Measurements from ENCODE around the gene CARS1. TPM values are rescaled to one million over a fixed set of nuclear protein-coding genes. Genes with fewer than 3 reads are reported as not detected.

CARS1 gene
- total RNA-seq, 1 experiment from 2014 or later: 67.6 TPM

DNA sequence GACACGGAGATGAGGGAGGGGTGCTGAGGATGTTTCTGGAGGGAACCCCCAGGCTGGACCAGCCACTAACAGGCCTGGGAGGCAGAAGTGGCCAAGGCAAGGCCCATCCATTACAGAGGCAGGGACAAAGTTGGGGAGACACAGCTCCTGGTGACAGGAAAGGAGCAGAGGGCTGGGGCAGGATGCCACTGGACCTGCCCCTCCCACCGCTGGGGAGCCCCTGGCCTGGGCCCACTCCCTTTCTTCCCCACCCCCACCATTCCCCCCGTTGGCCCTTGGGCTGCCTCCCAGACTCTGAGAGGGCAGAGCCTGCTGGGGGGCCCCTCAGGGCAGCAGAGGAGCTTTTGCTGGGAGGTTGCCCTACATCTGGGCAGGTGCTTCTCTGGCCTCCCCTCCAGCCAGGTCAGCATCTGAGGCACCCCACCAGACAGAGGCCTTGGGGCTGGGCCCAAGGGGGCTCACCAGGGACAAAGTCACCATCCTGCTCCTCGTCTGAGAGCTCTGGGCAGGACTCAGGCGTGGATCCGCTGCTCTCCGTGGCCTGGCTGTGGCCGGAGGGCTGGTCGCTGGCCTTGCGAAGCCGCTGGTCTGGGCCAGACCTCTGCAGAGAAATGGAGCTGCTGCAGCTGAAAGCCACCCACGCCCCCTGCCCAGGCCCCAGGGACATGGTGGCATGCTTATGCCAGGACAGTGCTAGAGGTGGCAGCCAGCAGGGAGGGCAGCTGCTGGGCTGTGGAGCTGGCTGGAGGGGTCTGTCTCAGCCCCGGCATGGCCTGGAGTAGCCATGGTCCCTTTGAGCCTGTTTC is 33.1 kb upstream of the CARS1 start:
- H3K9me3 Mint-ChIP-seq (ENCODE audit: low read depth, unreplicated experiment): no peaks in the 10 kb centered on the region
- TF ChIP-seq, protein P1, sequence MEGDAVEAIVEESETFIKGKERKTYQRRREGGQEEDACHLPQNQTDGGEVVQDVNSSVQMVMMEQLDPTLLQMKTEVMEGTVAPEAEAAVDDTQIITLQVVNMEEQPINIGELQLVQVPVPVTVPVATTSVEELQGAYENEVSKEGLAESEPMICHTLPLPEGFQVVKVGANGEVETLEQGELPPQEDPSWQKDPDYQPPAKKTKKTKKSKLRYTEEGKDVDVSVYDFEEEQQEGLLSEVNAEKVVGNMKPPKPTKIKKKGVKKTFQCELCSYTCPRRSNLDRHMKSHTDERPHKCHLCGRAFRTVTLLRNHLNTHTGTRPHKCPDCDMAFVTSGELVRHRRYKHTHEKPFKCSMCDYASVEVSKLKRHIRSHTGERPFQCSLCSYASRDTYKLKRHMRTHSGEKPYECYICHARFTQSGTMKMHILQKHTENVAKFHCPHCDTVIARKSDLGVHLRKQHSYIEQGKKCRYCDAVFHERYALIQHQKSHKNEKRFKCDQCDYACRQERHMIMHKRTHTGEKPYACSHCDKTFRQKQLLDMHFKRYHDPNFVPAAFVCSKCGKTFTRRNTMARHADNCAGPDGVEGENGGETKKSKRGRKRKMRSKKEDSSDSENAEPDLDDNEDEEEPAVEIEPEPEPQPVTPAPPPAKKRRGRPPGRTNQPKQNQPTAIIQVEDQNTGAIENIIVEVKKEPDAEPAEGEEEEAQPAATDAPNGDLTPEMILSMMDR (IDR thresholded peaks at IDR 0.05; ENCODE audit: unreplicated experiment): no peak
- no peak for DNase-seq
- peaks cover 4% of the 10 kb centered on the region for H3K36me3 Mint-ChIP-seq (ENCODE audit: insufficient read depth, unreplicated experiment)
- intact Hi-C loops (cut with micrococcal nuclease; ENCODE audit: unreplicated experiment): loop anchor here (2.0 kb wide), 1 partner anchor 53 kb away; no protein-coding TSS in a partner anchor
- H3K4me1 Mint-ChIP-seq (ENCODE audit: low read depth, unreplicated experiment): peaks cover 21% of the 10 kb centered on the region
- H3K27ac Mint-ChIP-seq (ENCODE audit: unreplicated experiment): no peak overlapping the region
- peaks cover 9% of the 10 kb centered on the region for H3K27me3 Mint-ChIP-seq (ENCODE audit: unreplicated experiment)
- BruUV-seq (replicated peaks): no TSS peak
- H3K4me3 Mint-ChIP-seq (ENCODE audit: low read depth, unreplicated experiment): no peak overlapping the region
- CTCF ChIA-PET: interaction anchor here (0.6 to 2.3 kb wide), 5 partner anchors 13 to 69 kb away, joined by 3 to 15 read pairs (median 4); partner anchors contain the start of gene CARS1

DNA sequence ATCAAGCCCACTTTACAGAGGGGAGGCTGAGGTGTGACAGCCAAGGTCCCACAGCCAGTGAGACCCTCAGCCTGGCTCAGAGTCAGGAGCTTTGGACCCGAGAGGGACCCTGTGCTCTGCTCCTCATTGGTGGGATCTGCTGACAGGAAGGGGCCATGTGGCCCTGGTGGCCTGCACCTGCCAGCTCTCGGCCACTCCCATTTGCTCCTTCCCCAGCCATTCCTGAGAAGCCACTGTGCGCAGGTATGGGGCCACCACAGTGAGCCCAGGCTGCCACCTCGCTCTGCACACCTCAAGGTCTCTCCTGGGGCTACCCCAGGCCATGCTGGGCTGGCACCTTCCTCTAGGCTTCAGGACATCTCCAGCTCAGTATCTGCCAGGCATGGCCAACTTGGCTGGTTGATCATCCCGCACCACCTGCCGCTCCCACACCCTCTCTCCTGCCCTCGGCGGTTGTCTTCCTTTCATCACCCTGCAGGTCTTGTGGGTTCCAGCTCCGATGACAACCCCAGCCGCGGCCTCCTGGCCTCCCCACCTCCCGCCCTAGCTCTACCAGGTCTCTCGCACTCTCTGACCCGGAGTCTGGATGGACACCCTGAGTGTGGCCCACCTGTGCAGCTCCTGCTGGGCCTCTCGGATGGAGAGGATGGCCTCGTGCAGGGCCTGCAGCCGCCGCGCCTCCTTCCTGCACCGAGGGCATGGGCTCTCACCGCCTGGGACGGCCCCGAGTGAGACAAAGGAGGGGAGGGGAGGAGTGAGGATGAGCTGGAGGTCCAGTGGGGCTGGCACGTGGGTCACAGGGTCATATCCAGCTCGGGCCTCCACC is 32.2 kb upstream of the CARS1 start:
- BruUV-seq (replicated peaks): no TSS peak
- peaks cover 17% of the 10 kb centered on the region for H3K27me3 Mint-ChIP-seq (ENCODE audit: unreplicated experiment)
- TF ChIP-seq, protein P1 (IDR thresholded peaks at IDR 0.05; ENCODE audit: unreplicated experiment): no peak
- no peaks in the 10 kb centered on the region for H3K9me3 Mint-ChIP-seq (ENCODE audit: low read depth, unreplicated experiment)
- peaks cover 4% of the 10 kb centered on the region for H3K36me3 Mint-ChIP-seq (ENCODE audit: insufficient read depth, unreplicated experiment)
- H3K4me3 Mint-ChIP-seq (ENCODE audit: low read depth, unreplicated experiment): no peak overlapping the region
- no peak overlapping the region for H3K27ac Mint-ChIP-seq (ENCODE audit: unreplicated experiment)
- CTCF ChIA-PET: interaction anchor here (1.5 kb wide), 1 partner anchor 14 kb away, joined by 3 read pairs; no protein-coding TSS in a partner anchor
- intact Hi-C loops (cut with micrococcal nuclease; ENCODE audit: unreplicated experiment): loop anchor here (2.0 kb wide), 1 partner anchor 53 kb away; no protein-coding TSS in a partner anchor
- DNase-seq: no peak
- H3K4me1 Mint-ChIP-seq (ENCODE audit: low read depth, unreplicated experiment): peaks cover 16% of the 10 kb centered on the region

DNA sequence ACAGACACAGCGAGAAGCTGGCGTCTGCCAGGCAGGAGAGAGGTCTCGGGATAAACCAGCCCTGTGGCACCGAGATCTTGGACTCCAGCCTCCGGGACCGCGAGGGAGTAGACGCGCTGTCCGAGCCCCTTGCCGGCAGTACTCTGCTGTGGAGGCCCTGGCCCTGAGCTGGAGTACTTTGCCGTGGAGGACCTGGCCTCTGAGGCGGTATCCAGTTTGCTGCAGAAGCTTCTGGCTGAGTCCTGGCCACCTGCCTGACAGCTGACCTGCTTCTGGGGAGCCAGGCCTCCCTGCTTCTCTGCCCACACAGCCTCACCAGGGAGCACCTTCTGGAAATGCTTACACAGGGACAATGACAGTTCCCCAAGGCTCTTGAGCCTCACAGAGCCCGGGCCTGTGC is 31.6 kb upstream of the CARS1 start:
- intact Hi-C loops (cut with micrococcal nuclease; ENCODE audit: unreplicated experiment): no loop called here
- peaks cover 4% of the 10 kb centered on the region for H3K36me3 Mint-ChIP-seq (ENCODE audit: insufficient read depth, unreplicated experiment)
- no peak overlapping the region for H3K27ac Mint-ChIP-seq (ENCODE audit: unreplicated experiment)
- no peak for DNase-seq
- CTCF ChIA-PET: interaction anchor here (1.1 to 1.5 kb wide), 2 partner anchors 14 to 320 kb away, joined by 3 read pairs; no protein-coding TSS in a partner anchor
- H3K27me3 Mint-ChIP-seq (ENCODE audit: unreplicated experiment): peaks cover 24% of the 10 kb centered on the region
- TF ChIP-seq, protein P1 (IDR thresholded peaks at IDR 0.05; ENCODE audit: unreplicated experiment): no peak
- no peak overlapping the region for H3K4me3 Mint-ChIP-seq (ENCODE audit: low read depth, unreplicated experiment)
- no TSS peak for BruUV-seq (replicated peaks)
- no peaks in the 10 kb centered on the region for H3K9me3 Mint-ChIP-seq (ENCODE audit: low read depth, unreplicated experiment)
- H3K4me1 Mint-ChIP-seq (ENCODE audit: low read depth, unreplicated experiment): peaks cover 16% of the 10 kb centered on the region
